Vagina (tissue), 2 donors: ENCODE measurements around the gene CHEK1. TPM values are rescaled to one million over a fixed set of nuclear protein-coding genes. Genes with fewer than 3 reads are reported as not detected.

Experiments
- DNase-seq, 2 donors: peaks; one replicate each; pipeline ENCODE4 v3.0.0-alpha.2; 2017; ENCODE audit errors: extremely low spot score in 2 of 2
- H3K27ac ChIP-seq: fragments of 200-600 bp; sonication (generic); one replicate; pipeline ENCODE4 v1.5.1; 2019
- H3K27me3 ChIP-seq: fragments of 200-600 bp; sonication (generic); one replicate; pipeline ENCODE4 v1.5.1; 2019
- H3K36me3 ChIP-seq, 2 donors: fragments of 200-600 bp; sonication (generic); one replicate each; pipeline ENCODE4 v1.5.1; 2017 to 2019
- H3K4me1 ChIP-seq: fragments of 200-600 bp; sonication (generic); one replicate; pipeline ENCODE4 v1.5.1; 2019
- H3K4me3 ChIP-seq, 2 donors: fragments of 200-600 bp; sonication (generic); 1 replicate in 1 of 2; 2 replicates in 1 of 2; pipeline ENCODE4 v1.5.1; 2016 to 2019
- H3K9me3 ChIP-seq: fragments of 200-600 bp; sonication (generic); one replicate; pipeline ENCODE4 v1.5.1; 2019
- POLR2A ChIP-seq, 2 donors: fragments of 450-650 bp; IDR thresholded peaks; one replicate each; pipeline ENCODE4 v1.6.1; 2017; ENCODE audit warnings: antibody characterized with exemption in 2 of 2, mild to moderate bottlenecking in 2 of 2, moderate library complexity in 2 of 2
- POLR2AphosphoS5 ChIP-seq, 2 donors: sonication (generic); formaldehyde crosslinking; IDR thresholded peaks; one replicate each; pipeline ENCODE4 v1.9.0; 2017; ENCODE audit warnings: antibody characterized with exemption in 2 of 2, mild to moderate bottlenecking in 2 of 2, low read depth in 1 of 2; ENCODE audit not compliant: insufficient read depth in 1 of 2
- intact Hi-C: fragments of 100-400 bp; cut with DNase I; formaldehyde crosslinking; loops from one replicate; pipeline ENCODE4 v1.15.1; 2023
- total RNA-seq: library from RNA; depleted of rRNA; stranded (reverse); fragments of >200 nt; gene quantifications from one replicate; pipeline ENCODE4 v1.2.3, GENCODE V29; 2016
- TF ChIP-seq, protein P1 (sequence below), 3 experiments: fragments of 450-650 bp in 2 of 3; fragments of 200-600 bp in 1 of 3; sonication (generic) in 1 of 3; IDR thresholded peaks; one replicate each; pipeline ENCODE4 v1.5.1; 2017 to 2019; ENCODE audit warnings: antibody characterized with exemption in 3 of 3, mild to moderate bottlenecking in 2 of 3, moderate library complexity in 2 of 3

The CHEK1 gene
- total RNA-seq, 1 donor from 2014 or later: 2.5 TPM

DNA sequence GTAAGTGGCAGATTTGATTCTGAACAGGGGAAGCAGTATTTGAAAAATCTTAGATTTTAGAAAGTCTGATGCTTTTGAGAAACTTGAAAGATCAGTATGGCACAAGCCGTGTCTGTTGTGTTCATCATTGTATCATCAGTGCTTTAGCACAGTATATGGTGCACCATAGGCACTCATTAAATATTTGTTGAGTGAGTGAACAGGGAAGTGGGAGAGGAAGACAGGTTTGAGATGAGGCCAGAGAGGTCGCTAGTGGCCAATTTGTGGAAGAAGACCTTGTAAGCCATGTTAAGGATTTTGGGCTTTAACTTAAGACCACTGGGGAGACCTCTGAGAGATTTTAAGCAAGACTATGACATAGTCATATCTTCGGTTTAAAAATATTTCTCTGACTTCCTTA is 12.9 kb downstream of the CHEK1 start:
- Histone ChIP-seq H3K27ac (no peak overlapping the region), H3K4me3 (no peak overlapping the region), H3K9me3 (no peaks in the 10 kb centered on the region), H3K36me3 (no peaks in the 10 kb centered on the region), H3K4me1 (no peaks in the 10 kb centered on the region), H3K27me3 (no peaks in the 10 kb centered on the region)
- no peak for DNase-seq
- intact Hi-C loops: no loop called here
- TF ChIP-seq POLR2AphosphoS5 (IDR thresholded peaks at IDR 0.05; ENCODE audit: insufficient read depth in 1 of 2, low read depth in 1 of 2) (no peak), POLR2A (IDR thresholded peaks at IDR 0.05) (no peak)
- TF ChIP-seq, protein P1, sequence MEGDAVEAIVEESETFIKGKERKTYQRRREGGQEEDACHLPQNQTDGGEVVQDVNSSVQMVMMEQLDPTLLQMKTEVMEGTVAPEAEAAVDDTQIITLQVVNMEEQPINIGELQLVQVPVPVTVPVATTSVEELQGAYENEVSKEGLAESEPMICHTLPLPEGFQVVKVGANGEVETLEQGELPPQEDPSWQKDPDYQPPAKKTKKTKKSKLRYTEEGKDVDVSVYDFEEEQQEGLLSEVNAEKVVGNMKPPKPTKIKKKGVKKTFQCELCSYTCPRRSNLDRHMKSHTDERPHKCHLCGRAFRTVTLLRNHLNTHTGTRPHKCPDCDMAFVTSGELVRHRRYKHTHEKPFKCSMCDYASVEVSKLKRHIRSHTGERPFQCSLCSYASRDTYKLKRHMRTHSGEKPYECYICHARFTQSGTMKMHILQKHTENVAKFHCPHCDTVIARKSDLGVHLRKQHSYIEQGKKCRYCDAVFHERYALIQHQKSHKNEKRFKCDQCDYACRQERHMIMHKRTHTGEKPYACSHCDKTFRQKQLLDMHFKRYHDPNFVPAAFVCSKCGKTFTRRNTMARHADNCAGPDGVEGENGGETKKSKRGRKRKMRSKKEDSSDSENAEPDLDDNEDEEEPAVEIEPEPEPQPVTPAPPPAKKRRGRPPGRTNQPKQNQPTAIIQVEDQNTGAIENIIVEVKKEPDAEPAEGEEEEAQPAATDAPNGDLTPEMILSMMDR (IDR thresholded peaks at IDR 0.05): no peak

DNA sequence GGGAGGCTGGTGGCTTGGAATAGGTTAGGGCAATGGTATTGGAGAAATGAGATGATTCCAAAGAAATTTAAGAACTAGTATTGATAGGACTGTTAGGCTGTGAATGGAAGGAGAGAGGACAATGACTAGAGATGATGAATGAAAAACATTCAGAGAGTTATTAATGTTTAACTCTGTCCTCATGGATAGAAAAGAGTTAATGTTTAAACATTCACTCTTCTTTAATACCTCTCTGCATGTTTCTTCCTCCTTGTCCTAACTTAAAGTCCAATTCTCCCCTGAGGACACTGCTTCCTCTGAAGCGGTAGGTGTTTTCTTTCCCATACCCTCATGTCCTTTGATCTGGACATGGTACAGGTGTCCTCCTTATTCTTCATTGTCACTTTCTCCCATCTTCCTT is 13.4 kb downstream of the CHEK1 start:
- intact Hi-C loops: no loop called here
- Histone ChIP-seq H3K9me3 (no peaks in the 10 kb centered on the region), H3K4me1 (no peaks in the 10 kb centered on the region), H3K27ac (no peak overlapping the region), H3K36me3 (no peaks in the 10 kb centered on the region), H3K27me3 (no peaks in the 10 kb centered on the region), H3K4me3 (no peak overlapping the region)
- DNase-seq: no peak
- TF ChIP-seq POLR2A (IDR thresholded peaks at IDR 0.05) (no peak), POLR2AphosphoS5 (IDR thresholded peaks at IDR 0.05; ENCODE audit: insufficient read depth in 1 of 2, low read depth in 1 of 2) (no peak)
- TF ChIP-seq, protein P1 (IDR thresholded peaks at IDR 0.05): no peak

DNA sequence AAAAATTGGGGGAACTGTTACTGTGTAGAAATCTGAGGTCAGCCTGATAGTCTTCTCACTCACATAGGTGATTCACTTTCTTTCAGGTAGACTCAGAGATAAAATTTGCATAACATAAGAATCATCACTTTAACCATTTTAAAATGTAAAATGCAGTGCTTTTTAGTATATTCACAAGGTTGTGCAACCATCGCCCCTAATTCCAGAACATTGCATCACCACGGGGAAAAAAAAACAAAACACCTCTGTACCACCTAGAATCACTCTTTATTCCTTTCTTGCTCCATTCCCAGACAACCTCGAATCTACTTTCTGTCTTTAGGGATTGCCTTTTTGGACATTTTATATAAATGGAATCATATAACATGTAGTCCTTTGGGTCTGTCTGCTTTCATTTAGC is 20.9 kb downstream of the CHEK1 start:
- no peak for DNase-seq

DNA sequence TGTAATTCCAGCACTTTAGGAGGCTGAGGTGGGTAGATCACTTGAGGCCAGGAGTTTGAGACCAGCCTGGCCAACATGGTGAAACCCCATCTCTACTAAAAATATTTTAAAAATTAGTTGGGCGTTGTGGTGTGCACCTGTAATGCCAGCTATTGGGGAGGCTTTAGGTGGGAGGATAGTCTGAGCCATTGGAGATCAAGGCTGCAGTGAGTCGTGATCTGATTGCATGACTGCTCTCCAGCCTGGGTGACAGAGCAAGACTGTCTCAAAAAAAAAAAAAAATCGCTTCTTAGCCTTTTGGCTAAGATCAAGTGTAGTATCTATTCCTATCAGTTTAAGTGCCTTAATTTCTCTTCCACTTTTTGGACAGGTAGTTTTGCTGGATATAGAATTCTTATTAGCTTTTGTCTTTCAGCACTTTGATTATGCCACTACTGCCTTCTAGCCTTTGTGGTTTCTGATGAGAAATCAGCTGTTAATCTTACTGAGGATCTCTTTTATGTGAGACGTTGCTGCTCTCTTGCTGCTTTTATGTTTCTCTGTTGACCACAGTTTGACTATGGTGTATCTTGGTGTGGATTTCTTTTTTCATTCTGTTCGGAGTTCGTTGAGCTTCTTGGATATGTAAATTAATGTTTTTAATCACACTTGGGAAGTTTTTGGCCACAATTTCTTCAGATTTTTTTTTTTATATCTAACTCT is 24.7 kb downstream of the CHEK1 start:
- H3K4me1 ChIP-seq: no peaks in the 10 kb centered on the region
- intact Hi-C loops: no loop called here
- TF ChIP-seq POLR2A (IDR thresholded peaks at IDR 0.05): no peak
- TF ChIP-seq POLR2AphosphoS5 (IDR thresholded peaks at IDR 0.05; ENCODE audit: insufficient read depth in 1 of 2, low read depth in 1 of 2): no peak
- TF ChIP-seq, protein P1 (IDR thresholded peaks at IDR 0.05): no peak
- H3K9me3 ChIP-seq: no peaks in the 10 kb centered on the region
- no peak overlapping the region for H3K4me3 ChIP-seq
- no peak for DNase-seq
- no peaks in the 10 kb centered on the region for H3K27me3 ChIP-seq
- no peaks in the 10 kb centered on the region for H3K36me3 ChIP-seq
- H3K27ac ChIP-seq: no peak overlapping the region

More for the DNA sequence above, 20.9 kb downstream of the CHEK1 start:
- TF ChIP-seq, protein P1 (IDR thresholded peaks at IDR 0.05): no peak
- Histone ChIP-seq H3K27ac (no peak overlapping the region), H3K4me1 (no peaks in the 10 kb centered on the region), H3K27me3 (no peaks in the 10 kb centered on the region), H3K36me3 (no peaks in the 10 kb centered on the region), H3K4me3 (no peak overlapping the region), H3K9me3 (no peaks in the 10 kb centered on the region)
- intact Hi-C loops: no loop called here

DNA sequence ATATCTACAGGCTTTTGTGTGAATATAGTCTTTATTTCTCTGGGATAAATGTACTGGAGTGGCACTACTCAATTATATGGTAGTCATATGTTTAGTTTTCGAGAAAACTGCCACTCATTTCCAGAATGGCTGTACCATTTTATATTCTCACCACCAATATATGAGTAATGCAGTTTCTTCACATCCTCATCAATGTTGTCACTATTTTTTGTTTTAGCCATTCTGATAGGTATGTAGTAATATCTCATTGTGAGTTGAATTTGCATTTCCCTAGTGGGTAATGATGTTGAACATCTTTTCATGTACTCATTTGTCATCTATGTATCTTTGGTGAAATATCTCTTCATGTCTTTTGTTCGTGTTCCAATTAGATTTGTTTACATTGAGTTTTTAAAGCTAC is 37.7 kb downstream of the CHEK1 start:
- intact Hi-C loops: no loop called here
- H3K36me3 ChIP-seq: no peaks in the 10 kb centered on the region

More for the DNA sequence above, 37.7 kb downstream of the CHEK1 start:
- H3K9me3 ChIP-seq: no peaks in the 10 kb centered on the region
- H3K4me3 ChIP-seq: no peak overlapping the region
- H3K27me3 ChIP-seq: no peaks in the 10 kb centered on the region
- no peak for DNase-seq
- TF ChIP-seq POLR2AphosphoS5 (IDR thresholded peaks at IDR 0.05; ENCODE audit: insufficient read depth in 1 of 2, low read depth in 1 of 2): no peak
- TF ChIP-seq, protein P1 (IDR thresholded peaks at IDR 0.05): no peak
- TF ChIP-seq POLR2A (IDR thresholded peaks at IDR 0.05): no peak
- no peak overlapping the region for H3K27ac ChIP-seq
- H3K4me1 ChIP-seq: no peaks in the 10 kb centered on the region
